ENCODE data around the gene QKI.

QKI gene

DNA sequence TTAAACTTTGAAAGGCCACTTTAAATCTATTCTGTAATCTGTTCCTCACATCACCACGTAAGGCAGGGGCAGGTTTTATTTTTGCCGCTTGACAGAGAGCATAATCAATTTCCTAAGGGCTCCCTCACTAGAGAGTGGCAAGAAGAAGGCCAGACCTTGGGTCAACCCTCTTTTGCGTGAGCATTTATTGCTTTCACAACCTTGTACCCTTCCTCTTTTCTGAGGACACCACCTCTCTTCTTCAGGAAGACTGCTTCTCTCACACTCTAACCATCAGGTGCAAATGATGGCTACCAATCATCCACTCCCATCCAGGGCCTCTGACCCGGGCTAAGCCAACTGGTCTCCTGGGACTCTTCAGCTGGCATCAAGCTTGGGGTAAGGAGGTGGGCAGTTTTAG, 25.2 kb upstream of the QKI start:
- Histone ChIP-seq H3K9ac (no peak overlapping the region), H3K36me3 (ENCODE audit: control insufficient read depth, insufficient read depth, low read length) (no peaks in the 10 kb centered on the region), H3K4me2 (ENCODE audit: low read length) (no peak overlapping the region), H3K27me3 (ENCODE audit: control insufficient read depth, insufficient read depth, low read length) (no peaks in the 10 kb centered on the region), H3K9me3 (ENCODE audit: control insufficient read depth, low read length) (no peaks in the 10 kb centered on the region), H3K27ac (no peak overlapping the region), H3K79me2 (no peaks in the 10 kb centered on the region), H2AFZ (no peak overlapping the region), H3K4me3 (ENCODE audit: low read depth, low read length) (no peak overlapping the region), H3K4me1 (no peaks in the 10 kb centered on the region)
- TF ChIP-seq, protein P1, sequence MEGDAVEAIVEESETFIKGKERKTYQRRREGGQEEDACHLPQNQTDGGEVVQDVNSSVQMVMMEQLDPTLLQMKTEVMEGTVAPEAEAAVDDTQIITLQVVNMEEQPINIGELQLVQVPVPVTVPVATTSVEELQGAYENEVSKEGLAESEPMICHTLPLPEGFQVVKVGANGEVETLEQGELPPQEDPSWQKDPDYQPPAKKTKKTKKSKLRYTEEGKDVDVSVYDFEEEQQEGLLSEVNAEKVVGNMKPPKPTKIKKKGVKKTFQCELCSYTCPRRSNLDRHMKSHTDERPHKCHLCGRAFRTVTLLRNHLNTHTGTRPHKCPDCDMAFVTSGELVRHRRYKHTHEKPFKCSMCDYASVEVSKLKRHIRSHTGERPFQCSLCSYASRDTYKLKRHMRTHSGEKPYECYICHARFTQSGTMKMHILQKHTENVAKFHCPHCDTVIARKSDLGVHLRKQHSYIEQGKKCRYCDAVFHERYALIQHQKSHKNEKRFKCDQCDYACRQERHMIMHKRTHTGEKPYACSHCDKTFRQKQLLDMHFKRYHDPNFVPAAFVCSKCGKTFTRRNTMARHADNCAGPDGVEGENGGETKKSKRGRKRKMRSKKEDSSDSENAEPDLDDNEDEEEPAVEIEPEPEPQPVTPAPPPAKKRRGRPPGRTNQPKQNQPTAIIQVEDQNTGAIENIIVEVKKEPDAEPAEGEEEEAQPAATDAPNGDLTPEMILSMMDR (IDR thresholded peaks at IDR 0.05), result no peak

DNA sequence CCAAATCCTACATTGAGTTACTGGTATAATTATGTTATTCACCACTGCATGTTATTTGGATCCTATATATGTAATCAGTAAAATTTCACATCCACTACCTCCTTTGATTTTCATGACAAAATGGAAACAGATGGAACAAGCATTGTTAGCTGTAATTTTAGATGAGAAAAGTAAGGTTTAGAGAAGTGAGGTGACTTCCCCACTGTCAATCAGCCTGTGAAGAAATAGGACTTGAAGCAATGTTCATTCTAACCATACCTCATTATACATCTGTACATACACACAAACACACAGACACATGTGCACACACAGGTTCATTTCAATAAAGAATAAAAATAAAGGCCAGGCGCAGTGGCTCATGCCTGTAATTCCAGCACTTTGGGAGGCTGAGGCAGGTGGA, 23.7 kb upstream of the QKI start:
- Histone ChIP-seq H3K36me3 (ENCODE audit: control insufficient read depth, insufficient read depth, low read length) (no peaks in the 10 kb centered on the region), H3K4me2 (ENCODE audit: low read length) (no peak overlapping the region), H3K9me3 (ENCODE audit: control insufficient read depth, low read length) (no peaks in the 10 kb centered on the region), H3K9ac (no peak overlapping the region), H3K27ac (no peak overlapping the region), H3K4me1 (no peaks in the 10 kb centered on the region), H3K4me3 (ENCODE audit: low read depth, low read length) (no peak overlapping the region), H3K27me3 (ENCODE audit: control insufficient read depth, insufficient read depth, low read length) (no peaks in the 10 kb centered on the region), H3K79me2 (no peaks in the 10 kb centered on the region), H2AFZ (no peak overlapping the region)
- TF ChIP-seq, protein P1 (IDR thresholded peaks at IDR 0.05), result no peak

DNA sequence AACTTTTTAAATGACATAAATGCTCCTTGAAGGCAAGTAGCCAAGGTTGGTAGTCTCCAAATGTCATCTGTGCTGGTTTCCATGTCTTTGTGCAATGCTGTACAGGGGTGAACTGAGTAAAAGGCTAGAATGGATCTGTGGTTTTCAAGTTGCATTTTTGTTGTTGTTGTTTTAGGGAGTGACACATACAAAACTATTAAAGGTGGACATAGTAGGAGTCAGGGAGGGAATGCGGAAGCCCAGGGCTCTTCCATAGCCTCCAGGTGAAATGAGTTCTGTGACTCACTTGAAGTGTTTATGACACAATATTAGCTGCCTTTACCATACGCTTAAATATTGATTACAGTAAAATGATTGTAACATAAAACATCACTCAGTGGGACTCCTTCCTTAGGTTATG, 22.5 kb upstream of the QKI start:
- Histone ChIP-seq H3K36me3 (ENCODE audit: control insufficient read depth, insufficient read depth, low read length) (no peaks in the 10 kb centered on the region), H3K27ac (no peak overlapping the region), H3K79me2 (no peaks in the 10 kb centered on the region), H3K4me3 (ENCODE audit: low read depth, low read length) (no peak overlapping the region), H3K27me3 (ENCODE audit: control insufficient read depth, insufficient read depth, low read length) (no peaks in the 10 kb centered on the region), H3K9me3 (ENCODE audit: control insufficient read depth, low read length) (no peaks in the 10 kb centered on the region), H3K9ac (no peak overlapping the region), H3K4me1 (no peaks in the 10 kb centered on the region), H3K4me2 (ENCODE audit: low read length) (no peak overlapping the region), H2AFZ (no peak overlapping the region)
- TF ChIP-seq, protein P1 (IDR thresholded peaks at IDR 0.05), result no peak

DNA sequence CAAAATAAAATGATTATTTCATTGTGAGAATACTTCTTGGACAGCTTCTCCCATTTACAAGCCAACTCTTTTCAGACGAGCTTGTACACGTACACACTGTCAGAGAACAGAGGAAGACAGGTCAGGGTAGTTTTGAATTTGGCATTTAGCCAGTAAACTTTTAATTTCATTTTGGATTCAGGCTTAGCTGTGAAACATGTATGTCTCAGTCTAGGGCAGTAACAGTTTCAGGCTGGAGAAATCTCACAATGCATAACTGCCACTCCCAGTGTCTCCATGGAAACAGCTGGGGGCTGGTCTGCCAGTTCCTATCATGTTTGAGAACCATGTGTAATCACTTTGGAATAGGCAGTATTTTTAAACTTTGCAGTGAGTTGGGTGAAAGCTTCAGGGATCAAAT, 22.0 kb upstream of the QKI start:
- Histone ChIP-seq H3K9me3 (ENCODE audit: control insufficient read depth, low read length) (no peaks in the 10 kb centered on the region), H3K4me1 (no peaks in the 10 kb centered on the region), H3K4me2 (ENCODE audit: low read length) (no peak overlapping the region), H3K4me3 (ENCODE audit: low read depth, low read length) (no peak overlapping the region), H3K27ac (no peak overlapping the region), H3K9ac (no peak overlapping the region), H3K36me3 (ENCODE audit: control insufficient read depth, insufficient read depth, low read length) (no peaks in the 10 kb centered on the region), H2AFZ (no peak overlapping the region), H3K79me2 (no peaks in the 10 kb centered on the region), H3K27me3 (ENCODE audit: control insufficient read depth, insufficient read depth, low read length) (no peaks in the 10 kb centered on the region)
- TF ChIP-seq, protein P1 (IDR thresholded peaks at IDR 0.05), result no peak

DNA sequence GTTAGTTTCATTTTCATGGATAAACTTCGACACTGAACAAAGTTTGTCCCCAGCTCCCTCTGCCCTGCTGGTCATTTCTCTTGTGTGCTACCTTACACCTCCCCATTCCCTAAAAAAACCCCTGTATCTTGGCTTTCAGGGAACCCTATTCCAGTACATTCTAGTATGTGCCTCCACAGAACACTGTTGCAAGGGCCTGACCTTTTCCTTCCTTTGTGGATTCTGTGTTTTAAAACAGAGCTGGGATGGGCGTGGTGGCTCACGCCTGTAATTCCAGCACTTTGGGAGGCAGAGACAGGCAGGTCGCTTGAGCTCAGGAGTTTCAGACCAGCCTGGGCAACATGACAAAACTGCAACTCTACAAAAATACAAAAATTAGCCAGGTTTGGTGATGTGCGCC, 20.6 kb upstream of the QKI start:
- Histone ChIP-seq H3K4me2 (ENCODE audit: low read length) (no peak overlapping the region), H3K27ac (no peak overlapping the region), H3K4me1 (no peaks in the 10 kb centered on the region), H3K36me3 (ENCODE audit: control insufficient read depth, insufficient read depth, low read length) (no peaks in the 10 kb centered on the region), H3K4me3 (ENCODE audit: low read depth, low read length) (no peak overlapping the region), H2AFZ (no peak overlapping the region), H3K9me3 (ENCODE audit: control insufficient read depth, low read length) (no peaks in the 10 kb centered on the region), H3K27me3 (ENCODE audit: control insufficient read depth, insufficient read depth, low read length) (no peaks in the 10 kb centered on the region), H3K79me2 (no peaks in the 10 kb centered on the region), H3K9ac (no peak overlapping the region)
- TF ChIP-seq, protein P1 (IDR thresholded peaks at IDR 0.05), result no peak

All from parathyroid adenoma (tissue), 2 donors.